Fibroblast of pulmonary artery (primary cell): Measurements from ENCODE around the gene CEP120.

Source experiments
- DNase-seq: peaks from one replicate; pipeline ENCODE4 v3.0.0-alpha.2; 2010; ENCODE audit warnings: low read depth
- H3K4me3 ChIP-seq: replicated peaks from 2 replicates; pipeline ENCODE4 v1.5.1; 2011; ENCODE audit warnings: low read depth, mild to moderate bottlenecking, control low read depth, low read length, moderate library complexity
- CTCF ChIP-seq: IDR thresholded peaks from 2 replicates; pipeline ENCODE4 v1.5.1; 2011; ENCODE audit warnings: mild to moderate bottlenecking, control low read depth, low read length, inconsistent platforms; ENCODE audit errors: missing control alignments

CEP120 gene

DNA sequence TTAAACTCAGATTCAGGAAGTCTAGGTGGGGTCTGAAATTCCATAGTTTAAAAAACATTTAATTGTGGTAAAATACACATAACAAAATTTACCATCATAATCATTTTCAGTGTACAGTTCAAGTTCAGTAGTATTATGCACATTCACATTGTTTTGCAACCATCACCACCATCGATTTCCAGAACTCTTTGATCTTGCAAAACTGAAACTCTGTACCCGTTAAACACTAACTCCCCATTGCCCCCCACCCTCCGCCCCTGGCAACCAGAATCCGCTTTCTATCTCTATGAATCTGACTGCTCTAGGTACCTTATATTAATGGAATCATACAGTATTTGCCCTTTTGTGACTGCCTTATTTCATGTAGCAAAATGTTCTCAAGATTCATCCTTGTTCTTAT is 117.5 kb downstream of the CEP120 start:
- TF ChIP-seq CTCF, result no peak
- DNase-seq, result no peak
- H3K4me3 ChIP-seq, result no peak overlapping the region

GRCh38 chr5:123304777-123305316 is 118.4 kb downstream of the CEP120 start:
- H3K4me3 ChIP-seq, result no peak overlapping the region
- TF ChIP-seq CTCF, result no peak
- no peak for DNase-seq

GRCh38 chr5:123303802-123304201 is 119.4 kb downstream of the CEP120 start:
- H3K4me3 ChIP-seq, result no peak overlapping the region
- TF ChIP-seq CTCF, result no peak
- DNase-seq, result no peak

GRCh38 chr5:123300266-123300665 is 122.9 kb downstream of the CEP120 start:
- TF ChIP-seq CTCF, result no peak
- H3K4me3 ChIP-seq, result no peak overlapping the region
- DNase-seq, result no peak

- DNase-seq, result no peak
- TF ChIP-seq CTCF, result no peak
- H3K4me3 ChIP-seq, result no peak overlapping the region
These were observed 124.1 kb downstream of the CEP120 start for GRCh38 chr5:123299136-123299535.

DNA sequence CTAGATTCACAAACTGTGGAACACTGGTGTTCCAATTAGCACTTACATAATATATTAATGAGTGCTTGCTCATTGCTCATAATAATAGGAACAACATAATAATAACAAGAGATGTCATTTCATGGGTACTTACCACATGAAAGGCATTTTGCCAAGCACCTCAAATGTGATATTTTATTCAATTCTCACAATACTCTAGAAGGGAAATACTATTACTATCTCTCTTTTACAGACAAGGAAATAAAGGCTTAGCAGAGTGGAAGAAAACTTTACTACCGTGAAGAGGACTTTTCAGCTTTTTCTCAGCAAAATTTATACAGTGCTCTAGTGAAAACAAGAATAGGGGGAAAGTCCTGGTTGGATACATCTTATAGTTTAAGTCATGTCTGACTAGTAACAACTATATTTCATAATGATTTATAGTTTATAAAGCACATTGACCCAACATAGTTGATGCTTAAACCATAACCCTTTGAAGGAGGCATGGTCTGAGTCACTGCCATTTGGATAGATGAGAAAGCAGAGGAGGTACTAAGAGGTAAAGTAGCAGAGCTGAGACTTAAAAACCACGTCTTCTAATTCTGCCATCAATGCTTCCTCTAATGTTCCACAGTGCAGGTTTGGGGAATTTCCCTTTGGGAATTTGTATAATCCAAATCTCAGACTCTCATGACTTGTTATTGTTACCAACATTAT is 124.7 kb downstream of the CEP120 start:
- no peak overlapping the region for H3K4me3 ChIP-seq
- DNase-seq, result no peak
- no peak for TF ChIP-seq CTCF

DNA sequence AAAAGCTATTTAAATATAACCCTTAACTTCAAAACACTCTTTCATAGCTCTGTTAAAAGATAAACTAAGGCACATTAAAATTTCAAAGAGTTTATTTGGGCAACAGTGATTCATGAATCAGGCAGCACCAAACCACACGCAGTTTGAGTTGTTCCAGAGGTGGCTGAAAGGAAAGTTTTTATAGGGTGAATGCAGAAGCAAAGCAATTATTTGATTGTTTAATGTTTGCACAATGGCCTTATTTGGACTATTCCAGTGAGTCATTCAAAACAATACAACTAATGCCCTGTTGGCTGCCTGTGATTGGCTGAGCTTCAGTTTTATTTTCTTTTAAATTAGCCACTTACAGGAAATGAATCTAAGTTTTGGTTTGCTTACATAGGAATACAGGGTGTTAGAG is 125.3 kb downstream of the CEP120 start:
- no peak for DNase-seq
- TF ChIP-seq CTCF, result no peak
- H3K4me3 ChIP-seq, result no peak overlapping the region
